HG03095 (cell line): ENCODE results near the gene IPO9.
A peak's percentile ranks its signal among the peaks of the same experiment; 100 is the strongest.

Experiments used
- ATAC-seq: cut with Tn5 transposase; IDR thresholded peaks from one replicate; pipeline ENCODE4 v1.9.1; 2021; ENCODE audit warnings: moderate library complexity; ENCODE audit not compliant: unreplicated experiment

IPO9 gene

DNA sequence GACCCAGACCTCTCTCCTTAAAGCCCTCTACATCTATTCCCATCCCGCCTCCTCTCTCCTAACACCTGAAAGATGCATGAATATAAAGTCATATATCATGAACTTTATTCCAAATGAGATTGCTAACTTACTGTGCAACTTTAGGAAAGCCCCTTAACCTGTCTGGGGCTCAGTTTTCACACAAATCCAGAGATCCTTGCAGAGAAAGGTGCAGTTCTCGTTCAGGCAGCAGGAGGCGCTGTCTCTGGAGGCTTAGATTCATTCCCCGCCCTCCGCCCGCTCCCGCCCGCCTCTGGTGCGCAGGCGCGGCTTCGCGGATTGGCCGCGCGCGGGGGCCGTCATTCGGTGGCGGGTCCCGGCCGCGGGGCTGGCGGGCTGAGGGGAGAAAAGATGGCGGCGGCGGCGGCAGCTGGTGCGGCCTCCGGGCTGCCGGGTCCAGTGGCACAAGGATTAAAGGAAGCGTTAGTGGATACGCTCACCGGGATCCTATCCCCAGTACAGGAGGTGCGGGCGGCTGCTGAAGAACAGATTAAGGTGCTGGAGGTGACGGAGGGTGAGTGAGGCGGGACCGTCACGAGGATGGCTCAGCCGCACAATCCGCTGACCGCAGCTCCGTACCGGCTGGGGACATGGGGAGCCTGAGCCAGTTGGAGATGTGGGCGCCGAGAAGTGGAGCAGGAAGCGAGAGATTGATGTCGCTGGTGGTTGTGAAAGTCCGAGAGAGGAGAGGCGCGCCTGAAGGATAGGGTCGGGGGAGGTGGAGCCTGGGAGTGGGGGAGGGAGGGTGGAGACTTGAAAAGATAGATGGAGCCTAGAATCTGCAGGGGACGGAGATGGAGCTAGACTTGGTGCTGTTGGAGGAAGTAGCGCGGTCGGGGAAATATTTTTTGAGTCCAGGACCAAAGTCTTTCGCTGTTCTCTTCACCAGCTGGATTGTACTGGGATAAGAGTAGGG, at the start of gene IPO9:
TSS of gene IPO9 (plus strand) at position 338 of the 955 bp plus-strand sequence. CDS start at position 391, 53 bp downstream.
- ATAC-seq: peak; percentile 90

DNA sequence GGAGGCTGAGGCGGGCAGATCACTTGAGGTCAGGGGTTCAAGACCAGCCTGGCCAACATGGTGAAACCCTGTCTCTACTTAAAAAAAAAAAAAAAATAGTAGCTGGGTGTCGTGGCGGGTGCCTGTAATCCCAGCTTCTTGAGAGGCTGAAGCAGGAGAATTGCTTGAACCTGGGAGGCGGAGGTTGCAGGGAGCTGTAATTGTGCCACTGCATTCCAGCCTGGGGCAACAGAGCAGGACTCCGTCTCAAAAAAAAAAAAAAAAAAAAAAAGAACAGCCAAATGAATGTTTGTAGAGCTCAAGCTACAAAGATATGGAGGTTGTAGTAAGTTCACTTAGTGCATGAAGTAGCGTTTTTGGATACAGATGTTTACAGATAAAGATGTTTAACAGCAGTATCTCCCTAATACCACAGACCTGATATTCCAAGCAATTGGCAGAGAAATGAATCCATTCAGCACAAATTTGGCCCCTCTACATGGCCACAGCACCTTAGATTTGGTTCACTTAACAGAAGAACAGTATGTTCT, 49.5 kb upstream of the IPO9 start:
- ATAC-seq: no peak

DNA sequence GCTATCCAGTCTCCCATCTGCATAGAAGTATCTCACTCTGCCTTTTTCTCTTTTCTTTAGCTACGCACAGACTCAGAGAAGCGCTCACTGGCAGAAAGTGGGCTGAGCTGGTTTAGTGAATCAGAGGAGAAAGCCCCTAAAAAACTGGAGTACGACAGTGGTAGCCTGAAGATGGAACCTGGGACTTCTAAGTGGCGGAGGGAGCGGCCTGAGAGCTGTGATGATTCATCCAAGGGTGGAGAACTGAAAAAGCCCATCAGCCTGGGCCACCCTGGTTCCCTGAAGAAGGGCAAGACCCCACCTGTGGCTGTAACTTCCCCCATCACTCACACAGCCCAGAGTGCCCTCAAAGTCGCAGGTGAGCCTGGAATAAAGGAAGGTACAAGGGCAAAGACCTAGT, 48.0 kb upstream of the IPO9 start:
- ATAC-seq: no peak

DNA sequence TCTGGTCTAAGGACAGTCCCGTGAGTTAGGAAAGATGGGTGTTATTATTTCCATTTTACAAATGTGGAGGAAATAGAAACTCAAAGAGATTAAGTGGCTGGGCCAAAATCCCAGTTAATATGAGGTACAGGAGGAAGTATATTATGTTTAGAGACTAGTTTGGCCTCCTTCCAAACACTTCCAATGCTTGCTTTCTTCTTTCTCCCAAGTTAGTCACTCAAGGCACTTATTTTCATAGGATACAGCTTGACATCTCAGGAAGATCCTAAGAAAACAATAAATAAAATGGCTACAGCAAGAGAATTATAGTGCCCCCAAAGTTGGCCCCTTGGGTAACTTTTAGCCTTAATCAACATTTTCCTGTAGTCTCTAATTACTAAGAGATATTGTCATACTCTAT, 47.5 kb upstream of the IPO9 start:
- ATAC-seq: no peak

- ATAC-seq: no peak
These were observed 46.6 kb upstream of the IPO9 start for GRCh38 chr1:201782353-201782752.

DNA sequence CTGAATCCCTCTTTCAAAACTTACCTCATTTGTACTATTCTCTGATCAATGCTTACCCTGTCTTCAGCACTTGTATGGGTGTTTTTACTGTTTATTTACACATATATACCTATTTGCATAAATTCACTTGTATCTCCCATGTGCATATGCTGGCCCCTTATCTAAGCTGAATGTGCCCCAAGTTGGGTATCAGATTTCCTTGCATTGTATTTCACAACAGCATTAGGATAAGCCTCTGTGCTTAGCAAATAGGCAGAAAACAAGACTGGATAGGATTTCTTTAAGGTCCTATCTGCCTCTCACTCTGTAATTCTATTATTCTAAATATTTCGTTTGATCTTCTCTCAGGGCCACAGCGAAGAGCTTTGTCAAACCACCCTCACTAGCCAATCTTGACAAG, 45.9 kb upstream of the IPO9 start:
- no peak for ATAC-seq

GRCh38 chr1:201783572-201783971, 45.4 kb upstream of the IPO9 start:
- ATAC-seq: no peak

DNA sequence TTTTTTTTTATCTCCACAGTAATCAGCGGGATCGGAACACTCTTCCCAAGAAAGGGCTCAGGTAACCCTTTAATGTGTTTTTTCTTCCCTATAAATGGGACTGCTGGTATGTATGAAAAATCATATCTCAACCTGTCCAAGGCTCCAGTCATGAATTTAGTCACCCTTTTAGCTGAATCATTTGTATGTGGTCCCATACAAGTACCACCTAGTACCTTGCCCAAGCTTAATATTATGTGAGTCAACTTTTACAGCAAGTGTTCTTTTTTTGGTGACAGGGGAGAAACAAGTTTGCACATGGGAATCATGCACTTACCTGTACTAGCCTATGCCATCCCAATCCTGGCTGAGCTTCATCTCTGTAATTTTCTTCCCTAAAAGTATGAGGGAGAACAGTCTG, 43.7 kb upstream of the IPO9 start:
- no peak for ATAC-seq

DNA sequence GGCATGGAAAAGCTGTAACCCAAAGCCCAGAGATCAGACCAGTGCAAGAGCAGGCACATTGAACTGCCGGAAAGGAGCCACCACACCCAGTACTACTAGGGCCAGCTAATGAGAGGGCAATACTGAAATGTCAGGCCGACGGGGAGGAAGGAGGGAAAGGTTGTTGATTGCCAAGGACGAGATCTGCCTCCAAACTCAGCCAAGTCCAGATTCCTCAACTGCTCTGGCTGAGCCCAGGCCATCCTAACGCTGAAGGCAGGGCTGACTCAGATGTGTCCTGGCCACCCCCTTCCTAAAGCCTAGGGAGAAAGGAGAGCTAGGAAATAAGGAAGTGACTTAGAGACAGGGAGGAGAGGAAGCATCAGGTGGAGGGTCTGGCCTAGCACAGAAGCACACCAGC, 42.1 kb upstream of the IPO9 start:
- no peak for ATAC-seq

- no peak for ATAC-seq
These were observed 40.7 kb upstream of the IPO9 start for GRCh38 chr1:201788296-201788695.

DNA sequence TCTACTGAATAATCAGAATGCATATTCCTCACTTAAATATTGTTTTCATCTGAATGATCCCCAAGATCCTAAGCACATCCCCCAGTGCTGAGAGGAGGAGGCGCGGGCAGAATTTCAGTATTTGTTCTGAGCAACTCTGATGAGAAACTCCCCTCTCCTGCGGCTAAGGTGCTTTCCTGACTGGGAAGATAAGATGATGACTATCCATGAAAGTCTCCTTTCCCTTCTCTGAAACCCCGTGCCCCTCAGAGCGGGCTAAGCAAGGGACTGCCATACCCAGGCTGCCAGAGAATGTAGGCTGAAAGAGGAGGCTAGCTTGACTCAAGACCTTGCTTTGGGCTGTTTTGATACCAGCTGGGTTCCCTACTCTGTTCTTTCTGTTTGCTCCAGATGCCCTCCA, 39.7 kb upstream of the IPO9 start:
- ATAC-seq: no peak

DNA sequence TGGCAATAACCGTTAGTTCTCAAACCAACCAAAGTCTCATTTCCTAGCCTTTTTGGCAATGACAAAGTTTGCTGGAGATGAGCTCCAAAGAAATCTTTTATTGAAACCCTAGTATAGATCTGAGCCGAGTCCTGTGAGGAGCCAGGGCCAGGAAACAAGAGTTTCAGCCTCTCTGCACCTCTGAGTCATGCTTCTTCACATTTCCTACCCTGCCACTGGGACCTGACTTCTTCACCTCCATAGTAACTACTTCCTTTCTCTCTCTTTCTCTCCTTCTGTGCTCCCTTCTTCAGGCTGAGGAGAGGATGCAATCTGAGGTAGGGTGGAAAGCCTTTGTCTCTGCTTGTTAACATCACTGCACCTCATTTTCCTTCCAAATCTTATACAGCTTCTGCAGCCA, 38.7 kb upstream of the IPO9 start:
- no peak for ATAC-seq

- ATAC-seq: no peak
These were observed 37.7 kb upstream of the IPO9 start for GRCh38 chr1:201791051-201791778.

- no peak for ATAC-seq
These were observed 37.2 kb upstream of the IPO9 start for GRCh38 chr1:201791779-201792173.

DNA sequence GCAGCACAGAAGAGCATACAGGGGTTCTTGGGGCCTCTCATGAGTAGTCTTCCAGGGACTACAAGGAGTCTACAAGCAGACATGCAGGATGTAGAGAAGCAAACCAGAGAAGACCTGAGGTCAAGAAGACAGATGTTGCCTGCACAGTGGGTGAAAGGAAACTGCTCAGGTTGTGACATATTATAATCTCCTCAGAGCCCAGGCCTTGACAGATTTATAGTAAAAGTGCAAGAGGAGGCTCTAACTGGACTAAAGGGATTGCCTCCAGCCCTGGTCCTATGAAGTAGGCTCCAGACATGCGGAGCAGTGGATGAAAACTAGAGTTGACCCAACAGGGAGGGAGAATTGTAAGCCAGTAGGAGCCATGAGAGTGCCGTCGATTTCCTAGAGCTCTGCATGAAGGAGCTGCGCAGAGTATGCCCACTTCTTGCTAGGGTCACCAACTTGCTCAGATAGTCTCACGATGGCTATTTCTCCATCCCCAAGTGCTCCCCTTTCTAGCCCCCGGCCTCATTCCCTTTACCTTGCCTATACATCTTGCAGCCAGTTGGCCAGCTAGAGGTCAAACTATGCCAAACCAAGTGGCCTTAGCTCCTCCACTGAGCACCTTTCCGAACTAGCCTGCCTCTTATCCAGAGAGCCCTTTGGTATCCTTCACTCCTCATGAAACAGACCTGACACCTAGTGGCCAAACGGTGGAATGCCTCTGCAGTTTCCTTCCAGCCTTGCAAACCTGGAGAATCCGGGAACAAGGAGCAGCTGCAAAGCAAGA, 36.2 kb upstream of the IPO9 start:
- ATAC-seq: no peak

- ATAC-seq: no peak
These were observed 35.5 kb upstream of the IPO9 start for GRCh38 chr1:201793306-201793925.

GRCh38 chr1:201795066-201795465, 33.9 kb upstream of the IPO9 start:
- no peak for ATAC-seq

- ATAC-seq: no peak
These were observed 28.7 kb upstream of the IPO9 start for GRCh38 chr1:201800246-201800645.

GRCh38 chr1:201806801-201807200, 22.2 kb upstream of the IPO9 start:
- ATAC-seq: no peak

GRCh38 chr1:201807958-201808632, 20.9 kb upstream of the IPO9 start:
- no peak for ATAC-seq
